GM23248 (cell line): ENCODE data around the gene CLEC18A.

Experiments used
- EZH2 ChIP-seq: fragments of 200-600 bp; sonication (generic); IDR thresholded peaks from 2 replicates; pipeline ENCODE4 v1.6.1; 2018; ENCODE audit warnings: antibody characterized with exemption, mild to moderate bottlenecking; ENCODE audit not compliant: insufficient read depth, poor library complexity, severe bottlenecking
- EZH2phosphoT487 ChIP-seq: fragments of 200-600 bp; sonication (generic); IDR thresholded peaks from 2 replicates; pipeline ENCODE4 v1.6.1; 2018; ENCODE audit warnings: antibody characterized with exemption, moderate library complexity, mild to moderate bottlenecking, low read depth; ENCODE audit not compliant: insufficient read depth

DNA sequence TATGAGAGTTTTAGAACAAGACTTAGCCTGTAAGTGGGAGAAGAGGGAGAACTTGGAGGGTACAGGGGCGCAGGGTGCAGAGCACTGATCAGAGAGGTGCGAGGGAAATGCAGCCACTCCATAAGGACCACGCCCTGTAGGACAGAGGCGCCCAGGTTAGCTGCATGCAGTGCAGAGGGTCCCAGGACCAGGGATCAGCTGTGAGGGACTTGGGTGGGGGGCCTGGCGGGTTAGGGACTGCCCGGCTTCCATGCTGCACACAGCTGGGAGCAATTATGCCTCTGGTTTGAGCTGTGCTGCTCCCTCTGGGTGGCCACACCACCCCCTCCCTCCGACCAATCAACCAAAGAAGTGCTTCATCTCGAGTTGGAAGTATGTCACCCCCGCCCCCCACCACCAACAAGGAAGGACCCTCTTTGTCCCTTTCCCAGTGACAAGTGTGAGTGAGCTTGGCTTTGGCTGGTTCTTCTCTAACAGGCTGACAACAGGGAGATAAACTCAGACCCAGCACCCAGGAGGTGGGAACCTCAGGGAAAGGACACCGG, 22.2 kb upstream of the CLEC18A start:
- TF ChIP-seq EZH2 (no peak), EZH2phosphoT487 (no peak)
